ENCODE data around the gene SH3BP4.
A peak's percentile ranks its signal among the peaks of the same experiment; 100 is the strongest.

The SH3BP4 gene

DNA sequence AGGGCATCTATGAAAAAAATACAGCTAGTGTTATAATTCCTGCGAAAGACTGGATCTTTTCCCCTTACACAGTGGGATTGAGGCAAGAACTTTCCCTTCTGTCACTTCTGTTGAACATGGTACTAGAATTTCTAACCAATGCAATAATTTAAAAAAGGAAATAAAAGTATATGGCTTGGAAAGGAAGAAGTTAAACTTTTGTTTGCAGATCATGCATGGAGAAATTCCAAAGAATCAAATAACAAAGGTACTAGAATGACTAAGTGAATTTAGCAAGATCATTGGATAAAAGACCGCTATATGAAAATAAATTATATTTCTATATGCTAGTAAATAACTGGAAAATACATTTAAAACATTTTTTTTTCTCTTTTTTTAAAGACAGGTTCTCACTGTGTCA is 31.0 kb upstream of the SH3BP4 start:
- no peaks in the 10 kb centered on the region for H3K4me1 Mint-ChIP-seq
- no peak overlapping the region for H3K4me3 Mint-ChIP-seq
- no peaks in the 10 kb centered on the region for H3K36me3 Mint-ChIP-seq (ENCODE audit: insufficient read depth)
- peaks cover 69% of the 10 kb centered on the region for H3K27me3 Mint-ChIP-seq
- ATAC-seq (replicated peaks; ENCODE audit: extremely low read depth, poor library complexity, severe bottlenecking) (no peak), DNase-seq (ENCODE audit: low spot score in 2 of 2) (no peak)
- H3K27ac Mint-ChIP-seq (ENCODE audit: low read depth) = no peak overlapping the region
- H3K9me3 Mint-ChIP-seq = no peaks in the 10 kb centered on the region

GRCh38 chr2:234929002-234929401 is 22.8 kb upstream of the SH3BP4 start:
- ATAC-seq (replicated peaks; ENCODE audit: extremely low read depth, poor library complexity, severe bottlenecking) = no peak
- Mint-ChIP-seq H3K4me3 (no peak overlapping the region), H3K4me1 (no peaks in the 10 kb centered on the region), H3K27ac (ENCODE audit: low read depth) (no peak overlapping the region), H3K36me3 (ENCODE audit: insufficient read depth) (no peaks in the 10 kb centered on the region), H3K9me3 (no peaks in the 10 kb centered on the region), H3K27me3 (peaks cover 34% of the 10 kb centered on the region)
- DNase-seq (ENCODE audit: low spot score in 2 of 2) = no peak

- DNase-seq (ENCODE audit: low spot score in 2 of 2) = no peak
- Mint-ChIP-seq H3K4me1 (no peaks in the 10 kb centered on the region), H3K27ac (ENCODE audit: low read depth) (no peak overlapping the region), H3K4me3 (no peak overlapping the region), H3K27me3 (peaks cover 26% of the 10 kb centered on the region), H3K9me3 (no peaks in the 10 kb centered on the region), H3K36me3 (ENCODE audit: insufficient read depth) (no peaks in the 10 kb centered on the region)
- no peak for ATAC-seq (replicated peaks; ENCODE audit: extremely low read depth, poor library complexity, severe bottlenecking)
Observed at GRCh38 chr2:234930397-234930796, 21.4 kb upstream of the SH3BP4 start.

DNA sequence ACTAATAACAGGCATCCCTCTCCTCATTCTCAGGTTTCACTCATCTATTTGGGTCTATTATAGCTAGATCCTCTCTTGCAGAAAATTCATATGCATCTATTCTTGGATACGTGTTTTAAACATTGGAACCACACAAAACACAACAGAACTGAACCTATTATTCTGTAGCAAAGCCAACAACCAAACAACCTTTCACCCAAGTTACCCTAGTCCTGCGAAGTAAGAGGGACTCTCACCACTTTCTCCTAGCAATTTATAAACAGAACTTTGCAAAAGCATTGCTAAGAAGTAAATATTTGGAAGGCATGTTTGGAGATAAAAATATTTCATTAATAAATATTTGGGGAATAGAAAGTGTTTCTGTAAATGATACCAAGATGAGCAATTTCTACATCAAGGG is 20.4 kb upstream of the SH3BP4 start:
- ATAC-seq (replicated peaks; ENCODE audit: extremely low read depth, poor library complexity, severe bottlenecking) (no peak), DNase-seq (ENCODE audit: low spot score in 2 of 2) (no peak)
- Mint-ChIP-seq H3K27ac (ENCODE audit: low read depth) (no peak overlapping the region), H3K36me3 (ENCODE audit: insufficient read depth) (no peaks in the 10 kb centered on the region), H3K4me1 (no peaks in the 10 kb centered on the region), H3K9me3 (no peaks in the 10 kb centered on the region), H3K4me3 (no peak overlapping the region), H3K27me3 (peaks cover 24% of the 10 kb centered on the region)

DNA sequence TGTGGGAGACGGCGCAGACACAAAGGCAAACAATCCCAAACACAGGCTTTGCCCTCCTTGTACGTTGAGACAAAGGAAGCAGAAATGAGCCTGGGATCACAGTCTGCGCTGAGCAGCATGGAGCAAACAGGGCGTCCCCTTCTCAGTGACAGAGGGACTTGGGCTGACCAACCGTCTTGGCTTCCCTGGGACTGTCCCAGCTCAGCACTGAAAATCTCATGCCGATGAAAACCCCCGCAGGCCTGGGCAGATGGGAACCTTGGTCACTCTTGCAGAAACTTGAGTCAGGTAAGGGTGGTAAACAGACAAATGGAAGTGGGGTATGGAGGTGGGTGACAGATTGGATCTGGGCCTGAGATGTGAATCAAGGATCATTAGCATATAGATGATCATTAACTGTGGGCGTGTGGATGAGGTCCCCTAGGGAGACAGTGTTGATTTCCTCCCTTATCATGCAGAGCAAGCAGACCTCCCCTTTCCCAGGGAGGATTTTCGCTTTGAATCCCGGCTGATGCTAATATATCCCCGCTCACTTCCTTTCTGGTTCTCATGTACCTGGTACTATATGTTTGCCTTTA is 19.1 kb upstream of the SH3BP4 start:
- H3K27ac Mint-ChIP-seq (ENCODE audit: low read depth) = no peak overlapping the region
- peaks cover 37% of the 10 kb centered on the region for H3K27me3 Mint-ChIP-seq
- DNase-seq (ENCODE audit: low spot score in 2 of 2) (no peak), ATAC-seq (replicated peaks; ENCODE audit: extremely low read depth, poor library complexity, severe bottlenecking) (no peak)
- H3K9me3 Mint-ChIP-seq = no peaks in the 10 kb centered on the region
- no peak overlapping the region for H3K4me3 Mint-ChIP-seq
- H3K36me3 Mint-ChIP-seq (ENCODE audit: insufficient read depth) = no peaks in the 10 kb centered on the region
- no peaks in the 10 kb centered on the region for H3K4me1 Mint-ChIP-seq

GRCh38 chr2:234935311-234935710 is 16.5 kb upstream of the SH3BP4 start:
- H3K36me3 Mint-ChIP-seq (ENCODE audit: insufficient read depth) = no peaks in the 10 kb centered on the region
- no peak for ATAC-seq (replicated peaks; ENCODE audit: extremely low read depth, poor library complexity, severe bottlenecking)

DNA sequence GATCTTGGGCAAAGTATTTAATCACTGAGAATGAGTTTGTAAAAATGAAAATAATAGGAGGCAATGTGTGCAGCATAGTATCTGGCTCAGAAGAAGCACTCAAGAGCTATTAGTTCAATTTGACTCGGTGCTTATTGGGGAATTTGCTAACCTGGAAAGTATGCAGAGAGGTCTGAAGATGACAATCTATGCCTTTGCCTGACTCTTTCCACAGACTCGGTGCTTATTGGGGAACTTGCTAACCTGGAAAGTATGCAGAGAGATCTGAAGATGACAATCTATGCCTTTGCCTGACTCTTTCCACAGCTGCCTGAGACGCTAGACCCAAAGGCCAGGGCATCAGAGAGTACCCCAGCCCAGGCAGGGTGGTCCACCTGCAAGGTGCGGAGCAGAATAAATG is 12.2 kb upstream of the SH3BP4 start:
- Mint-ChIP-seq H3K4me3 (no peak overlapping the region), H3K4me1 (no peaks in the 10 kb centered on the region), H3K27me3 (peaks cover 75% of the 10 kb centered on the region), H3K9me3 (no peaks in the 10 kb centered on the region), H3K27ac (ENCODE audit: low read depth) (no peak overlapping the region), H3K36me3 (ENCODE audit: insufficient read depth) (no peaks in the 10 kb centered on the region)
- no peak for DNase-seq (ENCODE audit: low spot score in 2 of 2)
- ATAC-seq (replicated peaks; ENCODE audit: extremely low read depth, poor library complexity, severe bottlenecking) = no peak

More at GRCh38 chr2:234935311-234935710, 16.5 kb upstream of the SH3BP4 start:
- H3K27ac Mint-ChIP-seq (ENCODE audit: low read depth) = no peak overlapping the region
- no peak for DNase-seq (ENCODE audit: low spot score in 2 of 2)
- H3K4me1 Mint-ChIP-seq = no peaks in the 10 kb centered on the region
- no peak overlapping the region for H3K4me3 Mint-ChIP-seq
- no peaks in the 10 kb centered on the region for H3K9me3 Mint-ChIP-seq
- H3K27me3 Mint-ChIP-seq = peaks cover 45% of the 10 kb centered on the region

DNA sequence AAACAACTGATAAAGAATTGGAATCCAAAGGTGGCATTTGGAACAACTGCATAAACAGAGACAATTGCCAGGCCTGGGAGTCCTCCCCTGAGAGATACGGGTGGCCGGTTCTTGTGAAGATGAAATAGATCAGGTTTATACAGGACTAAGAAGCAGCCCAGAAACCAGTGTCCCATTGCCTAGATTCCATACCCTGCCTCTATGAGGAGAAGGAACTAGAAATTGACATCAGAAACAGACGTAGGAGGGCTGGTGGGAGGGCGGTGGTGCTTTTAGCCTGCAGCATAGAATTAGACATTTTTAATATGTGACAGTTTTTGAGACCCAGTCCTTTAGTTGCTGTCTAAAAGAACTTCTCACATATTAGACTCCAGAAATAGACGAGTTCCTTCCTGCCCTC is 11.8 kb upstream of the SH3BP4 start:
- Mint-ChIP-seq H3K36me3 (ENCODE audit: insufficient read depth) (no peaks in the 10 kb centered on the region), H3K4me1 (no peaks in the 10 kb centered on the region), H3K4me3 (no peak overlapping the region), H3K27me3 (peaks cover 75% of the 10 kb centered on the region), H3K9me3 (no peaks in the 10 kb centered on the region), H3K27ac (ENCODE audit: low read depth) (no peak overlapping the region)
- ATAC-seq (replicated peaks; ENCODE audit: extremely low read depth, poor library complexity, severe bottlenecking) = no peak
- no peak for DNase-seq (ENCODE audit: low spot score in 2 of 2)

DNA sequence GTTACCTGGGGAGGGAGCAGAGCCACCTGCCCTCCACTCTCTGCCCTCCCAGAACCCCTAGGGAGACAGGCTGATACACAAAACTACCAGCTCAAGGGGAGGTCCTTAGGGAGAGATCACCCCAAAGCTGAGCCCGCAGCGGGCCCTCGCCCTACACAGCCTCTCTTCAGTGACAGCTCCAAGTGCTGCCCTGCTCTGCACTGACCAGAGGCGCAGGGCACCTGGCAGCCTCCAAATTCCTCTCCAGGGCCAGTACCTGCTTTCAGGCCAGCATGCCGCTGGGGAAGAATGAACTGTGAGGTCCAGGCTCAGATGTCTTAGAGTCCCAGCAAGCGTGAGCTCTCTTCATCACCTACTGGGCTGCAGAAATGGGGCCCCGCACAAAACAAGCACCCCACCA is 11.3 kb upstream of the SH3BP4 start:
- no peak overlapping the region for H3K4me3 Mint-ChIP-seq
- no peaks in the 10 kb centered on the region for H3K36me3 Mint-ChIP-seq (ENCODE audit: insufficient read depth)
- H3K4me1 Mint-ChIP-seq = no peaks in the 10 kb centered on the region
- ATAC-seq (replicated peaks; ENCODE audit: extremely low read depth, poor library complexity, severe bottlenecking) (no peak), DNase-seq (ENCODE audit: low spot score in 2 of 2) (no peak)
- no peak overlapping the region for H3K27ac Mint-ChIP-seq (ENCODE audit: low read depth)
- no peaks in the 10 kb centered on the region for H3K9me3 Mint-ChIP-seq
- H3K27me3 Mint-ChIP-seq = peaks cover 78% of the 10 kb centered on the region

- DNase-seq (ENCODE audit: low spot score in 2 of 2) (no peak), ATAC-seq (replicated peaks; ENCODE audit: extremely low read depth, poor library complexity, severe bottlenecking) (no peak)
- Mint-ChIP-seq H3K4me3 (no peak overlapping the region), H3K4me1 (no peaks in the 10 kb centered on the region), H3K27me3 (peaks cover 87% of the 10 kb centered on the region), H3K9me3 (no peaks in the 10 kb centered on the region), H3K36me3 (ENCODE audit: insufficient read depth) (peaks cover 1% of the 10 kb centered on the region), H3K27ac (ENCODE audit: low read depth) (no peak overlapping the region)
Observed at GRCh38 chr2:234945339-234945873, 6.4 kb upstream of the SH3BP4 start.

DNA sequence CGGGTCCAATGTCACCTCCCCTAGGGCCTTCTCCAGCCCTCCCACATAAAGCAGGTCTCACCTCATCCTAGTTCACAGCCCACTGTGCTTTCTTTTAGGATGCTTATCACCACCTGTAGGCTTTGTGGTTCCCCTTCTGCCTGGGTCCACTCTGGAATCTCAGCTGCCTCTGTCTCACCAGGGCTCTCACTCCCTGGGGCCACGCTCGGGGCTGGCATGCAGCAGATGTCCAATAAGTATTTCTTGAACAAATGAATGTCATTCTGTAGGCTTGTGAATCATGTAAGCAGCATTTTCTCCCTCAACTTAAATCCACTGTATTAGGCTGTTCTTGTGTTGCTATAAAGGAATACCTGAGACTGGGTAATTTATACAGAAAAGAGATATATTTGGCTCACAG is 4.3 kb upstream of the SH3BP4 start:
- no peak overlapping the region for H3K27ac Mint-ChIP-seq (ENCODE audit: low read depth)
- no peak overlapping the region for H3K4me3 Mint-ChIP-seq
- no peaks in the 10 kb centered on the region for H3K9me3 Mint-ChIP-seq
- no peak for DNase-seq (ENCODE audit: low spot score in 2 of 2)
- peaks cover 2% of the 10 kb centered on the region for H3K36me3 Mint-ChIP-seq (ENCODE audit: insufficient read depth)
- no peaks in the 10 kb centered on the region for H3K4me1 Mint-ChIP-seq
- ATAC-seq (replicated peaks; ENCODE audit: extremely low read depth, poor library complexity, severe bottlenecking) = no peak
- peaks cover 85% of the 10 kb centered on the region for H3K27me3 Mint-ChIP-seq

DNA sequence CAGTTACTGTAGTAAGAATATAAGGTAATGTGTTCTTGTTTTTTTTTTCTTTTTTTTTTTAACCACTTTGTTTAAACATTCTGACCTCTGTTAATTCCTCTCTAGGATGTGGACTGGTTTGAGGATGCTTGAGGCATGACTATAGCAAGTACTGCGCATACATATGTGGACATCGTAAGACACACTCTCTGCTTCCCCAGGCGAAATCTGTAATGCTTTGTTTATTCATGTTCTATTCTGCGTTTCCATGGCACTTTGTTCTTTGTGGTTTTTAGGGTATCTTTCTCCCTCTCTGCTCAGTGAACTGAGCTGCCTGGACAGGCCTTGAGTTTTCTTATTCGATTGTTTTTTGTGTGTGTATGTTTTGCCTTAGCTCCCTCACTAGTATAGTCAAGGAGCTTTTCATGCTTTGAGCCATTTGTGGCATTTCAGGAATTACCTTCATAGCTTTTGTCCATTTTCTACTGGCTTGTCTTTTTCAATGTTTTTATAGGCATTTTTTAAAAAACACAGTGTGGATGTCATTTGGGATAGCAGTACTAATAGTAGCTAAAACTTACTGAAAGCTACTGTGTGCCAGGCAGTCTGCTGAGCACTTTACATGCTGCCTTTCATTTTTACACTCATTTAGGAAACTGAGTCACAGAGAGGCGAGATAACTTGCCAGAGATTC is 1.9 kb upstream of the SH3BP4 start:
- ATAC-seq (replicated peaks; ENCODE audit: extremely low read depth, poor library complexity, severe bottlenecking) = no peak
- Mint-ChIP-seq H3K27ac (ENCODE audit: low read depth) (no peak overlapping the region), H3K4me1 (no peaks in the 10 kb centered on the region), H3K9me3 (no peaks in the 10 kb centered on the region), H3K36me3 (ENCODE audit: insufficient read depth) (peaks cover 2% of the 10 kb centered on the region), H3K27me3 (peaks cover 84% of the 10 kb centered on the region), H3K4me3 (peak overlapping the region; percentile 33)
- DNase-seq (ENCODE audit: low spot score in 2 of 2) = no peak

DNA sequence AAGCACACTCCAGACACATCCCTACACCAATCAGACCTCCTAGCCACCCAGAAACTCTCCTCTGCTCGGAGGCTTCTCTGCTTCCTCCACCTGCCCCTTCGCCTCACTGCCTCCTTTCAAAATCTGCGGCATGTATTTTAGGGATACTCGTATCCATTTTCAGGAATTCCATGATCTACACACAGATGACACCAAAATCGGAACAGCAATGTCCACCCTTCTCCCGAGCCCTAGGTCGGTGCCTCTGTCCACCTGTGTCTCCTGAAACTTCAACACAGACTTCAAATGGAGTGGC is 1.4 kb upstream of the SH3BP4 start:
- no peak overlapping the region for H3K27ac Mint-ChIP-seq (ENCODE audit: low read depth)
- no peaks in the 10 kb centered on the region for H3K9me3 Mint-ChIP-seq
- ATAC-seq (replicated peaks; ENCODE audit: extremely low read depth, poor library complexity, severe bottlenecking) (no peak), DNase-seq (ENCODE audit: low spot score in 2 of 2) (no peak)
- peaks cover 84% of the 10 kb centered on the region for H3K27me3 Mint-ChIP-seq
- peak overlapping the region; percentile 33 for H3K4me3 Mint-ChIP-seq
- H3K36me3 Mint-ChIP-seq (ENCODE audit: insufficient read depth) = peaks cover 2% of the 10 kb centered on the region
- H3K4me1 Mint-ChIP-seq = no peaks in the 10 kb centered on the region
